GM12875 (cell line): ENCODE data around the gene FGD5.

Experiments used
- H3K4me3 ChIP-seq: one replicate; pipeline ENCODE4 v1.5.1; 2011; ENCODE audit warnings: low read depth, low read length, control low read depth
- TF ChIP-seq, protein P1 (sequence below): IDR thresholded peaks from 2 replicates; pipeline ENCODE4 v1.5.1; 2011; ENCODE audit warnings: low read depth, mild to moderate bottlenecking, control low read depth, inconsistent platforms, low read length, moderate library complexity, borderline replicate concordance; ENCODE audit not compliant: insufficient read depth

The FGD5 gene

DNA sequence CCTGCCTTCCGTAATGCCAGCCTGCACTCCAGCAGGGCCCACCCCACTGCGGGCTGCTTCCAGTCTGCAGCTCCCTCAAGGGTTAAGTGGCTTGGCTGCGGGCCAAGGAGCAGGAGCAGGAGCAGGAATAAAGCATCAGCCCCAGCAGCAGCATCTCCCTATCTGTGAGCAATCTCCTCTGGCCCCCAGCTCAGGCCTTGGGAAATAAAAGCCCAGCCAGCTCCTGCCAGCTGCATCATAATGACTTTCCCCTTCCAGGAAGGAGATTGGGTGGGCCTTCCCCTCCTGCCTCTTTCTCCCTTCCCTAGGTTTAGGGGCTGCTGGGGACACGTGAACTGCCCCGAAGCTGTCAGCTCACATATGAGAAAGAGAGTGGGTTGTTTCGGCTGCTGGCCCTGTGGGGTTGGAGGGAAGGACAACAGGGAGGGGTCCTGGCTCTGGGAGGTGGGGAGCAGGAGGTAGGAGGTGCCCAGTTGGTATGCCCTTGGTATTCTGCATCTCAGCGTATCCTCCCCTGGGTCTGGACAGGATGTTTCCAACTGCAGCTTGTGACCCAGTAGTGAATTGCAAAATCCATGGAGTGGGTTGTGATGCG is 34.6 kb upstream of the FGD5 start:
- no peak overlapping the region for H3K4me3 ChIP-seq
- TF ChIP-seq, protein P1, sequence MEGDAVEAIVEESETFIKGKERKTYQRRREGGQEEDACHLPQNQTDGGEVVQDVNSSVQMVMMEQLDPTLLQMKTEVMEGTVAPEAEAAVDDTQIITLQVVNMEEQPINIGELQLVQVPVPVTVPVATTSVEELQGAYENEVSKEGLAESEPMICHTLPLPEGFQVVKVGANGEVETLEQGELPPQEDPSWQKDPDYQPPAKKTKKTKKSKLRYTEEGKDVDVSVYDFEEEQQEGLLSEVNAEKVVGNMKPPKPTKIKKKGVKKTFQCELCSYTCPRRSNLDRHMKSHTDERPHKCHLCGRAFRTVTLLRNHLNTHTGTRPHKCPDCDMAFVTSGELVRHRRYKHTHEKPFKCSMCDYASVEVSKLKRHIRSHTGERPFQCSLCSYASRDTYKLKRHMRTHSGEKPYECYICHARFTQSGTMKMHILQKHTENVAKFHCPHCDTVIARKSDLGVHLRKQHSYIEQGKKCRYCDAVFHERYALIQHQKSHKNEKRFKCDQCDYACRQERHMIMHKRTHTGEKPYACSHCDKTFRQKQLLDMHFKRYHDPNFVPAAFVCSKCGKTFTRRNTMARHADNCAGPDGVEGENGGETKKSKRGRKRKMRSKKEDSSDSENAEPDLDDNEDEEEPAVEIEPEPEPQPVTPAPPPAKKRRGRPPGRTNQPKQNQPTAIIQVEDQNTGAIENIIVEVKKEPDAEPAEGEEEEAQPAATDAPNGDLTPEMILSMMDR = no peak

DNA sequence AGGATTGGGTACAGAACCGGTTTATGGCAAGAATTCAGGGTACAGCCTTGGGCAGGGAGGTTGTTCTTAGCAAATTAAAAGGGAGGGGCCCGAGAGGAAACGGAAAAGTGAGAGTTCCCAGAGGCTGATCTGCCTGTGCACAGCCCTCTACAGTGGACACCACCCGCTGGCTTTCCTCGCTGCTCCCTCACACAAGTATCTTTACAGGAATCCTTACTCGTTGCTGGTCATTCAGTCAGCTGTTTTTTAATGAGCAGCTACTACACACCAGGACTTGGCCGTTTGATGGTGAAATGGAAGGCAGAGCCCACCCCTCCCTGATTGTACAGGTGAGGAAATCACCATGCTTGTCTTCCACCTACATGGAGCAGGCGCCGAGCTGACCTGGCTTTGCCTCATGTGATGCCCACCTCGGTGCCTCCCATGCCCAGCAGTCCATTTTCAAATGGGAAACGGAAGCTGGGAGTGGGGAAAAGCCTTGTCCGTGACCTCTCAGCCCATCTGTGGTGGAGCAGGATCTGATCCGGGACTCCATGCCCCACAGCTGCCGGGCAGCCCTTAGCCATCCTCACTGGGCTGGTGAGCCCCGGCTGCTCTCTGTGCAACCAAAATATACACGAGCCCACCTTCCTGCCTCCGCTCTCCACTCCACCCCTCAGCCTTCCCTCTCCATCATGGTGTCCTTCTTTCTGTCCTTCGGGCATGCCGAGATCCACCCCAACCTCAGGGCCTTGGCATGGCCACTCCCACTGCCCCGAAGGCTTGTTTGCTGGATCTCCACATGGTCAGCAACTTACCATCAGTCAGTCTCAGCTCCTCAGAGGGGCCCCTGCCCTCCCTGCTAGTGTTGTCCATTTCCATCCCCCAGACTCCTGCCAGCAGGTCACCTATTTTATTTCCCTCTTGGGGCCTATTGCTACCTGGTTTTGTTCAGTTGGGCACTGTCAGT is 33.3 kb upstream of the FGD5 start:
- TF ChIP-seq, protein P1 = no peak
- H3K4me3 ChIP-seq = no peak overlapping the region

DNA sequence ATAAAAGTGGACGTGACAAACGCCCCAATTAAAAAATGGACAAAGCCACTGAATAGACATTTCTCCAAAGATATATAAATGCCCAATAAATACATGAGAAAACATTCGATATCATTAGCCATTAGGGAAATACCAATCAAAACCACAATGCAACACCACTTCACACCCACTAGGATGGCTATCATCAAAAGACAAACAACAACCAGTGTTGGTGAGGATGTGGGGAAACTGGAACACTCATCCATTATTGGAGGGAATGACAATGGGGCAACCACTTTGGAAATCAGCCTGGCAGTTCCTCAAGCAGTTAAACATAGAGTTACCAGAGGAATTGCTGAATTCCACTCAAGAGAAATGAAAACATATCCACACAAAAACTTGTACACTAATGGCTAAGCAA is 32.4 kb upstream of the FGD5 start:
- no peak overlapping the region for H3K4me3 ChIP-seq
- TF ChIP-seq, protein P1 = no peak

DNA sequence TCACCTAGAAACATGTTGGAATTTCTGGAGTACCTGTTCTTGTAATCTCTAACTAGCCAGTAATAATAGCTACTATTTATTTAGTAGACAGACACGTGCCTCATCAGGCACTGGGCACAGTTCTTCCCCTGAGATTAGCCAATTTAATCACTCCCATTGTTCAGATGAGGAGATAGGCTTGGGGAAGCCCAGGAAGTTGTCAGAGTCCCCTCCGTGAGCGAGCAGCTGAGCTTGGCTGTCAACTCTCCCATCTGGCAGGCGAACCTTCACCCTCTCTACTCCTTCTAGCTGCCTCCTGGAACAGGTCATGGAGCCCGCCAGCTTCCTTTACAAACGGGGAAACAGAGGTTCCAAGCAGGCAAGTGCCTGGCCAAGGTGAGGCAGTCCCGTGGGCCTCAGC is 31.1 kb upstream of the FGD5 start:
- TF ChIP-seq, protein P1 = no peak
- H3K4me3 ChIP-seq = no peak overlapping the region

DNA sequence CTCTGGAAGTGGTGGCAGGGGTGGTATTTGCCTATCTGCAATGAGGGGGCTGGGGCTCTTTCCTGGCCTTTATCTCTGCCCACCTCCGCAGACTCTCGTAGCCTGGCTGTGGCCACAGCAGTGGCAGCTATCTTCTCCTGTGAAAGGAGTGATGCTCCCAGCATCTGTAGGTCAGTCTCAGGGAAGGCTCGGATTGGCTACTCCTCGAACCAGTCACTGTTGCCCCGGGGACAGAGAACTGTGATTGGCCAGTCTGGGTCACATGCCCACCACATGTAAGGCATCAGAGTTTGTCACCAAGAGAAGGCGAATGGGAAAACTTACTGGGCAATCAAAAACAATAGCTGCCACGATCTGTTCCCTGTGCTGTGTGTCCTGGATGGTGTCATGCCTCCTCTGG is 30.1 kb upstream of the FGD5 start:
- H3K4me3 ChIP-seq = no peak overlapping the region
- TF ChIP-seq, protein P1 = no peak

DNA sequence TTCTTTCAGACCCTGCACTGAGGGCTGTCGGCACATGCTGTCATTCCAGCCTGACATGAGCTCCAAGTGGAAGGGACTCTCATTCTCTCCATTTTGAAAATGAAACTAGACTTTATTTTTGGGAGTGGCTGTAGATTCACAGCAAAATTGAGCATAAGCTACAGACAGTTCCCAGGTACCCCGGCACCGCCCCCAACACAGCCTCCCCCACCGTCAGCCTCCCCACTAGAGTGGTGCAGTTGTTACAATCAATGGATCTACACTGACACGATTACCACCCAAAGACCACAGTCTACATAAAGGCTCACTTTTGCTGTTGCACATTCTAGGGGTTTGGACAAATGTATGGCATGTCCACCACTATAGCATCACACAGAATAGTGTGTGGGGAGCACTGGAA is 29.5 kb upstream of the FGD5 start:
- TF ChIP-seq, protein P1 = no peak
- H3K4me3 ChIP-seq = no peak overlapping the region
